Measurements from ENCODE around the gene EML4. TPM values are rescaled to one million over a fixed set of nuclear protein-coding genes. Genes with fewer than 3 reads are reported as not detected.

The EML4 gene
- total RNA-seq, 1 donor from 2014 or later = 68.2 TPM

DNA sequence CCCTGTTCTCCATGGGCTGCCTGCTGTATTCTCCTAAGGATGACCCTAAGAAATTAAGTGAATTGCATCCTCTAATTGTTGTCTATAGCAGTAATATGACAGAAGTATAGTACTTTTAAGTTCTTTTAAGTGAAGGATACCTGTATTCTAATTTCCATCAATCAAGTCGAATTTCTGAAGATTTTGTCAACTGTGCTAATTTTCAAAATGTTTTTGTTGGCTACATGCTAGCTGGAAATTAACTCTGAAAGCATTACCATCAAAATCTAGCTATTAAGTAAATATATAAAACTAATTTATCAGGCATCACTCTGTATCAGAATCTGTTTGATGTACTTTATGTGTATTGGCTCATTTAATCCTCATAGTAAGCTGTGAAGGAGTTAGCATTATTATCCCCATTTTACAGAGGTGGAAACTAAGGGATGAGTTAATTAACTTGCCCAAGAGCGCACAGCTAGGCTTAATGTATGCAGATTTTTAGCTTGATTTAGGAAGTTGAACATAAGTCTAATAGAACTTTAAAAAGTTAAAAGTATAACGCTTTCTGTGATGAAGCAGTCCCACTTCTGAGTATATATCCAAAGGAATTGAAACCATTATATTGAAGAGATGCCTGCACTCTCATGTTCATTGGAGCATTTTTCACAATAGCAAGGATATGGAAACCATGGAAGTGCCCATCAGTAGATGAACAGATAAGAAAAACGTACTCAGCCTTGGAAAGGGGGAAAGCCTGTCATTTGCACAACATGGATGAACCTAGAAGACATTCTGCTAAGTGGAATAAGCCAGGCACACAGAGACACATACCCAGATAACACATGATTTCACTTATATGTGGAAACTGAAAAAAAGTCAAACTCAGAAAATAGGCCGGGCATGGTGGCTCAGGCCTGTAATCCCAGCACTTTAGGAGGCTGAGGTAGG lies 32.0 kb downstream of the EML4 start:
- Histone ChIP-seq H3K9ac (ENCODE audit: low read length) (no peak overlapping the region), H3K27ac (ENCODE audit: low read depth, low read length) (no peak overlapping the region), H3K27me3 (ENCODE audit: insufficient read depth, low read length) (no peaks in the 10 kb centered on the region), H2AFZ (ENCODE audit: low read depth, low read length) (no peak overlapping the region), H3K9me3 (ENCODE audit: insufficient read depth, low read depth, low read length) (no peaks in the 10 kb centered on the region), H3K4me1 (ENCODE audit: insufficient read depth, low read length) (peaks cover 16% of the 10 kb centered on the region), H3K36me3 (ENCODE audit: insufficient read depth, low read length) (no peaks in the 10 kb centered on the region), H3K4me2 (ENCODE audit: low read length) (peak overlapping the region; percentile 49), H4K20me1 (ENCODE audit: insufficient read depth, low read length) (no peaks in the 10 kb centered on the region), H3K79me2 (ENCODE audit: insufficient read depth, low read length) (peaks cover 74% of the 10 kb centered on the region), H3K4me3 (ENCODE audit: insufficient read depth, low read depth, low read length) (no peak overlapping the region)
- no peak for TF ChIP-seq EZH2 (IDR thresholded peaks at IDR 0.05; ENCODE audit: insufficient read depth, low read length)
- TF ChIP-seq, protein P1, sequence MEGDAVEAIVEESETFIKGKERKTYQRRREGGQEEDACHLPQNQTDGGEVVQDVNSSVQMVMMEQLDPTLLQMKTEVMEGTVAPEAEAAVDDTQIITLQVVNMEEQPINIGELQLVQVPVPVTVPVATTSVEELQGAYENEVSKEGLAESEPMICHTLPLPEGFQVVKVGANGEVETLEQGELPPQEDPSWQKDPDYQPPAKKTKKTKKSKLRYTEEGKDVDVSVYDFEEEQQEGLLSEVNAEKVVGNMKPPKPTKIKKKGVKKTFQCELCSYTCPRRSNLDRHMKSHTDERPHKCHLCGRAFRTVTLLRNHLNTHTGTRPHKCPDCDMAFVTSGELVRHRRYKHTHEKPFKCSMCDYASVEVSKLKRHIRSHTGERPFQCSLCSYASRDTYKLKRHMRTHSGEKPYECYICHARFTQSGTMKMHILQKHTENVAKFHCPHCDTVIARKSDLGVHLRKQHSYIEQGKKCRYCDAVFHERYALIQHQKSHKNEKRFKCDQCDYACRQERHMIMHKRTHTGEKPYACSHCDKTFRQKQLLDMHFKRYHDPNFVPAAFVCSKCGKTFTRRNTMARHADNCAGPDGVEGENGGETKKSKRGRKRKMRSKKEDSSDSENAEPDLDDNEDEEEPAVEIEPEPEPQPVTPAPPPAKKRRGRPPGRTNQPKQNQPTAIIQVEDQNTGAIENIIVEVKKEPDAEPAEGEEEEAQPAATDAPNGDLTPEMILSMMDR (IDR thresholded peaks at IDR 0.05; ENCODE audit: insufficient read depth, low read depth, low read length) = no peak
- peak overlapping the region; percentile 36 for H3K27ac Mint-ChIP-seq (ENCODE audit: unreplicated experiment)
- peaks cover 44% of the 10 kb centered on the region for H3K4me1 Mint-ChIP-seq (ENCODE audit: low read depth, unreplicated experiment)
- H3K36me3 Mint-ChIP-seq (ENCODE audit: low read depth, unreplicated experiment) = no peaks in the 10 kb centered on the region
- no peak overlapping the region for H3K4me3 Mint-ChIP-seq (ENCODE audit: unreplicated experiment)
- no peaks in the 10 kb centered on the region for H3K9me3 Mint-ChIP-seq (ENCODE audit: unreplicated experiment)
- DNase-seq (ENCODE audit: low read depth) (no peak), FAIRE-seq (no peak)
- no peaks in the 10 kb centered on the region for H3K27me3 Mint-ChIP-seq (ENCODE audit: low read depth, unreplicated experiment)

DNA sequence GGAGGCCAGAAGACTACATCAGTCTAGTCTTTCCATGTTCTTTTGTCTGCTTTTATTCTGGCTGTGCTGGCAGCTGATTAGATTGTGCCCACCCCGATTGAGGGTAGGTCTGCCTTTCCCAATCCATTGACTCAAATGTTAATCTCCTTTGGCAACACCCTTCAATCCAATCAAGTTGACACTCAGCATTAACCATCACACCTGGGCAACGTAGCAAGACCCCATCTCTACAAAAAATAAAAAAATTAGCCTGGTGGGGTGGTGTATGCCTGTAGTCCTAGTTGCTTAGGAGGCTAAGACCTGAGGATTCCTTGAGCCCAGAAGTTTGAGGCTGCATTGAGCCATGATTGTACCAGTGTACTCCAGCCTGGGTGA lies 33.5 kb downstream of the EML4 start:
- DNase-seq (ENCODE audit: low read depth) = no peak
- H4K20me1 ChIP-seq (ENCODE audit: insufficient read depth, low read length) = no peaks in the 10 kb centered on the region
- FAIRE-seq = no peak
- H3K9ac ChIP-seq (ENCODE audit: low read length) = no peak overlapping the region
- no peaks in the 10 kb centered on the region for H3K9me3 Mint-ChIP-seq (ENCODE audit: unreplicated experiment)
- peaks cover 34% of the 10 kb centered on the region for H3K4me1 Mint-ChIP-seq (ENCODE audit: low read depth, unreplicated experiment)
- H3K27ac ChIP-seq (ENCODE audit: low read depth, low read length) = no peak overlapping the region
- no peaks in the 10 kb centered on the region for H3K27me3 Mint-ChIP-seq (ENCODE audit: low read depth, unreplicated experiment)
- no peak overlapping the region for H3K27ac Mint-ChIP-seq (ENCODE audit: unreplicated experiment)
- H3K4me3 Mint-ChIP-seq (ENCODE audit: unreplicated experiment) = no peak overlapping the region
- peaks cover 12% of the 10 kb centered on the region for H3K4me1 ChIP-seq (ENCODE audit: insufficient read depth, low read length)
- peaks cover 74% of the 10 kb centered on the region for H3K79me2 ChIP-seq (ENCODE audit: insufficient read depth, low read length)
- no peak overlapping the region for H2AFZ ChIP-seq (ENCODE audit: low read depth, low read length)
- H3K4me2 ChIP-seq (ENCODE audit: low read length) = no peak overlapping the region
- H3K27me3 ChIP-seq (ENCODE audit: insufficient read depth, low read length) = no peaks in the 10 kb centered on the region
- no peak overlapping the region for H3K4me3 ChIP-seq (ENCODE audit: insufficient read depth, low read depth, low read length)
- no peaks in the 10 kb centered on the region for H3K36me3 ChIP-seq (ENCODE audit: insufficient read depth, low read length)
- no peaks in the 10 kb centered on the region for H3K36me3 Mint-ChIP-seq (ENCODE audit: low read depth, unreplicated experiment)
- TF ChIP-seq, protein P1 (IDR thresholded peaks at IDR 0.05; ENCODE audit: insufficient read depth, low read depth, low read length) = no peak
- TF ChIP-seq EZH2 (IDR thresholded peaks at IDR 0.05; ENCODE audit: insufficient read depth, low read length) = no peak
- no peaks in the 10 kb centered on the region for H3K9me3 ChIP-seq (ENCODE audit: insufficient read depth, low read depth, low read length)

DNA sequence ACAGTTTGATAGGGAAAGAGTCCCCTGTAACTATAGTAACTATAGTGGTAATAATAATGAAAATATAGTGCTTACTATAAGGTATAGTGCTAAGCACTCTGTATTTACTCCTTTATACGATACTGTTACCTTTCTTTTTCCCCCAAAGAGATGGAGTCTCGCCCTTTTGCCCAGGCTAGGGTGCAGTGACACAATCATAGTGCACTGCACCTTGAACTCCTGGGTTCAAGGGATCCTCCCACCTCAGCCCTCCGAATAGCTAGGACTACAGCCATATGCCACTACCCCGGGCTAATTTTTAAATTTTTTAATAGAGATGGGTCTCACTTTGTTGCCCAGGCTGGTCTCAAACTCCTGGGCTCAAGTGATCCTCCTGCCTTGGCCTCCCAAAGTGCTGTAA lies 34.6 kb downstream of the EML4 start:
- TF ChIP-seq EZH2 (IDR thresholded peaks at IDR 0.05; ENCODE audit: insufficient read depth, low read length) = no peak
- peaks cover 30% of the 10 kb centered on the region for H3K4me1 Mint-ChIP-seq (ENCODE audit: low read depth, unreplicated experiment)
- no peak overlapping the region for H3K4me3 ChIP-seq (ENCODE audit: insufficient read depth, low read depth, low read length)
- no peaks in the 10 kb centered on the region for H3K9me3 ChIP-seq (ENCODE audit: insufficient read depth, low read depth, low read length)
- peaks cover 67% of the 10 kb centered on the region for H3K79me2 ChIP-seq (ENCODE audit: insufficient read depth, low read length)
- no peak overlapping the region for H3K27ac ChIP-seq (ENCODE audit: low read depth, low read length)
- no peak for DNase-seq (ENCODE audit: low read depth)
- no peak overlapping the region for H2AFZ ChIP-seq (ENCODE audit: low read depth, low read length)
- no peaks in the 10 kb centered on the region for H3K36me3 Mint-ChIP-seq (ENCODE audit: low read depth, unreplicated experiment)
- H3K4me2 ChIP-seq (ENCODE audit: low read length) = no peak overlapping the region
- no peaks in the 10 kb centered on the region for H3K27me3 Mint-ChIP-seq (ENCODE audit: low read depth, unreplicated experiment)
- no peak overlapping the region for H3K27ac Mint-ChIP-seq (ENCODE audit: unreplicated experiment)
- no peaks in the 10 kb centered on the region for H3K9me3 Mint-ChIP-seq (ENCODE audit: unreplicated experiment)
- H3K36me3 ChIP-seq (ENCODE audit: insufficient read depth, low read length) = no peaks in the 10 kb centered on the region
- no peaks in the 10 kb centered on the region for H3K27me3 ChIP-seq (ENCODE audit: insufficient read depth, low read length)
- H4K20me1 ChIP-seq (ENCODE audit: insufficient read depth, low read length) = no peaks in the 10 kb centered on the region
- FAIRE-seq = no peak
- H3K4me1 ChIP-seq (ENCODE audit: insufficient read depth, low read length) = peaks cover 12% of the 10 kb centered on the region
- no peak overlapping the region for H3K9ac ChIP-seq (ENCODE audit: low read length)
- no peak overlapping the region for H3K4me3 Mint-ChIP-seq (ENCODE audit: unreplicated experiment)

Measured in astrocyte (in vitro differentiated cells and primary cell).